ENCODE results near the gene RGS11. TPM values are rescaled to one million over a fixed set of nuclear protein-coding genes. Genes with fewer than 3 reads are reported as not detected.
"Not testable (repeated sequence)": the region's sequence is repeated elsewhere in the genome, so short reads cannot be mapped to it uniquely, and the experiment has no call there.

The RGS11 gene
- total RNA-seq, 3 donors from 2014 or later, result 3.1 to 7.5 (median 5.9) TPM

DNA sequence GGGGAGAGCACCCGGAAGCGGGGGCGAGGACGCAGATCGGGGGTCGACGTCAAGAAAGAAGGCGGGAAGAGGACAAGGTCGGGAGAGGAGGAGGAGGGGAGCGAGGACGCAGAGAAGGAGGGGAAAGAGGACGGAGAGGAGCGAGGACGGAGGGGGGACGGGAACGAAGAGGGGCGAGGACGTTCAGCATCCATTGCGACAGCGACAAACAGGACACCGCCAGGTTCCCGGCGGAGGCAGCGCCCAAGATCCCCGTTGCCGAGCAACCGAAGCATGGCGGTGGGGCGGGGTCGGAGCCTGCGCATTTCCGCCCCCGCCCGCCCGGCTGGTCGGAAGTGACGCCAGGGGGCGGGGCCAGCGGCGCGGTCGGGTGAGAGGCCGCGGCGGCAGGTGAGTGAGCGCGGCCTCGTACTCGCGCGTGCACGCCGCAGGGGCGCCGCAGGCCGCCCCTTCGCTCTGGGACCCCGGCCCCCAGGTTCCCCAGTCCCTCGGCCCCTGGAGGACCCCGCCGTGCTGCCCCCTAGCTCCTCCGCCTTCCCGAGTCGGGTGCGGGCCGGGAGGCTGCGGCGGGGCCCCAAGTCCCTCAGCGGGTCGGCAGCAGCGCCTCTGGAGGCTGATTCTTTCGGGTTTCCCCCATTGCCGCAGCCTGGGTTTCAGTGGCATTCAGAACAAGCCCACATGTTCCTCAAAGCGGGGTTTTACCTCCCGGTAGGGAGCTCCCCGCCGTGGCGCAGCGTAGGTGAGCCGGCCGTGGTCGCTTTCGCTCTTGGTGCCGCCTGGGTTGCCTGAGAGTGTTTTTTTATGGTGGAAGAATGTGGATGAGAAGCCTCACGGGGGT lies 41.1 kb downstream of the RGS11 start, which contains the start of gene FAM234A:
FAM234A (plus strand) TSS at position 354 of the 838 bp plus-strand sequence. CDS start 19,593 bp downstream, outside the sequence.
- H3K36me3 ChIP-seq, result no peaks in the 10 kb centered on the region
- no peaks in the 10 kb centered on the region for H3K9me3 ChIP-seq
- intact Hi-C loops (cut with DNase I; ENCODE audit: low total_unique reads), result loop anchor here (10.0 kb wide), 1 partner anchor 120 kb away; the partner anchor contains the start of gene AXIN1
- H3K27me3 ChIP-seq, result no peaks in the 10 kb centered on the region
- peak; percentile 92 to 94 for DNase-seq (ENCODE audit: low spot score in 2 of 2)
- peak within 1 kb of the TSS; percentile 66 to 85 (median 85) for H3K4me3 ChIP-seq
- peak within 1 kb of the TSS; percentile 87 to 97 for H3K27ac ChIP-seq
- TF ChIP-seq, protein P1, sequence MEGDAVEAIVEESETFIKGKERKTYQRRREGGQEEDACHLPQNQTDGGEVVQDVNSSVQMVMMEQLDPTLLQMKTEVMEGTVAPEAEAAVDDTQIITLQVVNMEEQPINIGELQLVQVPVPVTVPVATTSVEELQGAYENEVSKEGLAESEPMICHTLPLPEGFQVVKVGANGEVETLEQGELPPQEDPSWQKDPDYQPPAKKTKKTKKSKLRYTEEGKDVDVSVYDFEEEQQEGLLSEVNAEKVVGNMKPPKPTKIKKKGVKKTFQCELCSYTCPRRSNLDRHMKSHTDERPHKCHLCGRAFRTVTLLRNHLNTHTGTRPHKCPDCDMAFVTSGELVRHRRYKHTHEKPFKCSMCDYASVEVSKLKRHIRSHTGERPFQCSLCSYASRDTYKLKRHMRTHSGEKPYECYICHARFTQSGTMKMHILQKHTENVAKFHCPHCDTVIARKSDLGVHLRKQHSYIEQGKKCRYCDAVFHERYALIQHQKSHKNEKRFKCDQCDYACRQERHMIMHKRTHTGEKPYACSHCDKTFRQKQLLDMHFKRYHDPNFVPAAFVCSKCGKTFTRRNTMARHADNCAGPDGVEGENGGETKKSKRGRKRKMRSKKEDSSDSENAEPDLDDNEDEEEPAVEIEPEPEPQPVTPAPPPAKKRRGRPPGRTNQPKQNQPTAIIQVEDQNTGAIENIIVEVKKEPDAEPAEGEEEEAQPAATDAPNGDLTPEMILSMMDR (IDR thresholded peaks at IDR 0.05), result peak in 2 of 3 donors; percentile 11 to 26
- TF ChIP-seq POLR2A (IDR thresholded peaks at IDR 0.05), result no peak
- peak; percentile 47 to 82 (median 73) for TF ChIP-seq POLR2AphosphoS5 (IDR thresholded peaks at IDR 0.05)
- H3K4me1 ChIP-seq, result no peaks in the 10 kb centered on the region

DNA sequence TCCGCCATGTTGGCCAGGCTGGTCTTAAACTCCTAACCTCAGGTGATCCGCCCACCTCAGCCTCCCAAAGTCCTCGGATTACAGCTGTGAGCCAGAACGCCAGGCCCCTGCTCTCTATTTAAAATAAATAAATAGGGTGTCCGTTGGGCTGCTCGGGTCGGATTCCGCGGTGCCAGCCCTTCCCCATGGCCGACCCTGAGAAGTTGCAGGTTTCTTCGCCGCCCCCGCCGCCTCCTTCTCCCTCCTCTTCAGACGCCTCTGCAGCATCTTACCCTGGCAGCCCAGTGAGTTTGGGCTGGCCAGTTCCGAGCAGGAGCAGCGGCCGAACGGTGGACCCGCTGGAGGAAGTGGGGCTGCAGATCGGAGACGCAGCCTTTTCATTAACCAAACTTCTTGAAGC lies 44.8 kb downstream of the RGS11 start:
- Histone ChIP-seq H3K27me3 (no peaks in the 10 kb centered on the region), H3K9me3 (no peaks in the 10 kb centered on the region), H3K4me3 (no peak overlapping the region), H3K27ac (no peak overlapping the region), H3K36me3 (no peaks in the 10 kb centered on the region), H3K4me1 (peaks cover 0 to 12% of the 10 kb centered on the region in 2 donors)
- TF ChIP-seq, protein P1 (IDR thresholded peaks at IDR 0.05), result no peak
- TF ChIP-seq POLR2AphosphoS5 (IDR thresholded peaks at IDR 0.05), result no peak
- no peak for TF ChIP-seq POLR2A (IDR thresholded peaks at IDR 0.05)
- intact Hi-C loops (cut with DNase I; ENCODE audit: low total_unique reads), result loop anchor here (10.0 kb wide), 1 partner anchor 124 kb away; the partner anchor contains the start of gene AXIN1
- no peak for DNase-seq (ENCODE audit: low spot score in 2 of 2)

GRCh38 chr16:230351-230750 lies 45.4 kb downstream of the RGS11 start:
- H3K9me3 ChIP-seq; H3K27me3 ChIP-seq; H3K4me3 ChIP-seq; H3K27ac ChIP-seq; H3K36me3 ChIP-seq; DNase-seq (ENCODE audit: low spot score in 2 of 2): not testable (repeated sequence)
- H3K4me1 ChIP-seq, result peaks cover 0 to 12% of the 10 kb centered on the region in 2 donors
- intact Hi-C loops (cut with DNase I; ENCODE audit: low total_unique reads), result loop anchor here (10.0 kb wide), 1 partner anchor 124 kb away; the partner anchor contains the start of gene AXIN1

DNA sequence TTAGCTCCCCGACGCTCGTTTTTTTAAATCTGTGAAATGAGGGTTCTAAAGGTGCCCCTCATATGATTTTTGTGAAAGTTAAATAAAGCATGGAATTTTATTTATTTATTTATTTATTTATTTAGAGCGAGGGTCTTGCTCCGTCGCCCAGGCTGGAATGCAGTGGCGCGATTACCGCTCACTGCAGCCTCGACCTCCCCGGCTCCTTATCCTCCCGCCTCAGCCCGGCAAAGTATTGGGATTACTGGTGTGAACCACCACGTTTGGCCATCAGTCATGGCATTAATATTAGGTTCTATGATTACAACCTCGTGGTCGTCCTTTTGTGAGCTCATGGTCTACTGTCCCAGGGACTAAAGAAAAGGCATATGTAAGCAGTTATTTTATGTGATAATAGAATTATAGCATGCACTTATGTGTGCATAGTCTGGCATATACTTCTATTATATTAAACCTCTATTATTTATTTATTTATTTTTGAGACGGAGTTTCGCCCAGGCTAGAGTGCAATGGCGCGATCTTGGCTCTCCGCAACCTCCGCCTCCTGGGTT lies 45.9 kb downstream of the RGS11 start:
- peaks cover 0 to 12% of the 10 kb centered on the region in 2 donors for H3K4me1 ChIP-seq
- intact Hi-C loops (cut with DNase I; ENCODE audit: low total_unique reads), result loop anchor here (10.0 kb wide), 1 partner anchor 125 kb away; the partner anchor contains the start of gene AXIN1
- H3K27me3 ChIP-seq, result no peaks in the 10 kb centered on the region
- H3K36me3 ChIP-seq, result no peaks in the 10 kb centered on the region
- H3K4me3 ChIP-seq, result peak overlapping the region; percentile 69 to 99 (median 90)
- no peaks in the 10 kb centered on the region for H3K9me3 ChIP-seq
- H3K27ac ChIP-seq, result peak overlapping the region; percentile 95 to 99
- TF ChIP-seq, protein P1 (IDR thresholded peaks at IDR 0.05), result no peak
- TF ChIP-seq POLR2A (IDR thresholded peaks at IDR 0.05) (no peak), POLR2AphosphoS5 (IDR thresholded peaks at IDR 0.05) (no peak)
- no peak for DNase-seq (ENCODE audit: low spot score in 2 of 2)

GRCh38 chr16:228852-229730 lies 46.7 kb downstream of the RGS11 start, which contains the start of gene LUC7L:
Gene LUC7L (minus strand): TSS chr16:229449. CDS start chr16:229339, 110 bp downstream.
- H3K9me3 ChIP-seq, result no peaks in the 10 kb centered on the region
- H3K4me3 ChIP-seq, result peak within 1 kb of the TSS; percentile 69 to 99 (median 90)
- intact Hi-C loops (cut with DNase I; ENCODE audit: low total_unique reads), result no loop called here
- peaks cover 0 to 12% of the 10 kb centered on the region in 2 donors for H3K4me1 ChIP-seq
- H3K36me3 ChIP-seq, result no peaks in the 10 kb centered on the region
- DNase-seq (ENCODE audit: low spot score in 2 of 2), result peak; percentile 69 to 87
- peak within 1 kb of the TSS; percentile 95 to 99 for H3K27ac ChIP-seq
- H3K27me3 ChIP-seq, result no peaks in the 10 kb centered on the region
- peak; percentile 98 to 99 (median 99) for TF ChIP-seq POLR2AphosphoS5 (IDR thresholded peaks at IDR 0.05)
- TF ChIP-seq, protein P1 (IDR thresholded peaks at IDR 0.05), result peak in 1 of 3 donors; percentile 12
- TF ChIP-seq POLR2A (IDR thresholded peaks at IDR 0.05), result peak; percentile 89

Data from breast epithelium (tissue), 4 donors.